WI38 (cell line): ENCODE measurements around the gene SH3RF3.

ENCODE experiments used
- H3K4me3 ChIP-seq: 2 replicates; pipeline ENCODE4 v1.5.1; 2011; ENCODE audit warnings: low read depth, mild to moderate bottlenecking, control low read depth, low read length
- CTCF ChIP-seq: IDR thresholded peaks from 2 replicates; pipeline ENCODE4 v1.5.1; 2012; ENCODE audit warnings: low read depth, mild to moderate bottlenecking, control low read depth, low read length

SH3RF3 gene

GRCh38 chr2:109523536-109524361 is 394.7 kb downstream of the SH3RF3 start:
- H3K4me3 ChIP-seq = no peak overlapping the region
- TF ChIP-seq CTCF = no peak

GRCh38 chr2:109525836-109526235 is 396.8 kb downstream of the SH3RF3 start:
- no peak for TF ChIP-seq CTCF
- H3K4me3 ChIP-seq = no peak overlapping the region

GRCh38 chr2:109526442-109526970 is 397.5 kb downstream of the SH3RF3 start:
- no peak for TF ChIP-seq CTCF

GRCh38 chr2:109527079-109527478 is 398.1 kb downstream of the SH3RF3 start:
- TF ChIP-seq CTCF = no peak
- no peak overlapping the region for H3K4me3 ChIP-seq

More at GRCh38 chr2:109526442-109526970, 397.5 kb downstream of the SH3RF3 start:
- H3K4me3 ChIP-seq = no peak overlapping the region

GRCh38 chr2:109527846-109528705 is 399.1 kb downstream of the SH3RF3 start:
- TF ChIP-seq CTCF = no peak
- no peak overlapping the region for H3K4me3 ChIP-seq

- no peak overlapping the region for H3K4me3 ChIP-seq
- TF ChIP-seq CTCF = no peak
These were observed 400.0 kb downstream of the SH3RF3 start for GRCh38 chr2:109528811-109529501.
